SK-N-MC (cell line): ENCODE measurements around the gene SLC9A9.

Experiments
- EZH2 ChIP-seq: fragments of 200-600 bp; sonication (generic); IDR thresholded peaks from one replicate; pipeline ENCODE4 v1.6.1; 2017; ENCODE audit warnings: antibody characterized with exemption
- POLR2AphosphoS5 ChIP-seq: IDR thresholded peaks from 2 replicates; pipeline ENCODE4 v1.6.1; 2012; ENCODE audit warnings: mild to moderate bottlenecking, low read depth, low read length, borderline replicate concordance

GRCh38 chr3:143330296-143330868, 517.9 kb downstream of the SLC9A9 start:
- TF ChIP-seq POLR2AphosphoS5 = no peak; the same call in 1 of the 2 replicates
- no peak for TF ChIP-seq EZH2
